ENCODE measurements around the gene MAP10. TPM values are rescaled to one million over a fixed set of nuclear protein-coding genes. Genes with fewer than 3 reads are reported as not detected.
"Not testable (repeated sequence)": the region's sequence is repeated elsewhere in the genome, so short reads cannot be mapped to it uniquely, and the experiment has no call there.

MAP10 gene
- total RNA-seq, 5 donors from 2014 or later (not counting 1 experiment from before 2014, with no cell fraction given) = 1.4 to 2.7 (median 1.5) TPM

DNA sequence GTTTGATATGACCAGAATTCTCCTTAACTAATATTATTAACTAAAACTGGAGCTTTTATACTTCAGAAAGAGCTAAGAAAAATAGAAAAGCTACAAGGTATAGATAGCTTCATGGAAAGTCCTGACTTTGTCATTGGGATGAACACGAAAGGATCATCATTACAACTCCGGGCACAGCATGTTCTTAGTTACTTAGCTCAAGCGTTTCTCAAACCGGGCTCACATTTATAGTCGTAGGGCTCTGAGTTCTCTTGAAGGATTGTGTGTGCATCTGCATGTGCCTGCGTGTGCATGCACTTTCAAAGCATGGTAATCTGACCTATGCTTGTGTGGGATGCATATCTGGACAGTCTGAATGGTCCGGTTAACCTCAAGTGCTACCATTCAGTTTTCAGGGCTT lies 20.4 kb upstream of the MAP10 start:
- WGBS (ENCODE audit: insufficient coverage) = 98% methylated on average over 7 of the region's 7 CpGs
- CTCF ChIA-PET = no interaction called here

DNA sequence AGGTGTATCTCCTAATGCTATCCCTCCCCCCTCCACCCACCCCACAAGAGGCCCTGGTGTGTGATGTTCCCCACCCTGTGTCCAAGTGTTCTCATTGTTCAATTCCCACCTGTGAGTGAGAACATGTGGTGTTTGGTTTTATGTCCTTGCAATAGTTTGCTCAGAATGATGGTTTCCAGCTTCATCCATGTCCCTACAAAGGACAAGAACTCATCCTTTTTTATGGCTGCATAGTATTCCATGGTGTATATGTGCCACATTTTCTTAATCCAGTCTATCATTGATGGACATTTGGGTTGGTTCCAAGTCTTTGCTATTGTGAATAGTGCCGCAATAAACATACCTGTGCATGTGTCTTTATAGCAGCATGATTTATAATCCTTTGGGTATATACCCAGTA lies 19.6 kb upstream of the MAP10 start:
- CTCF ChIA-PET; H3K9me3 ChIP-seq; ATAC-seq (replicated peaks in 1 of 4); H3K27ac ChIP-seq (ENCODE audit: low read length); H3K36me3 ChIP-seq (ENCODE audit: control insufficient read depth in 2 of 2, extremely low read depth in 1 of 2, insufficient read depth in 1 of 2, low read length in 1 of 2); DNase-seq; H3K27ac Mint-ChIP-seq; H3K9me3 Mint-ChIP-seq; H3K4me3 Mint-ChIP-seq; H3K4me3 ChIP-seq (ENCODE audit: control insufficient read depth in 1 of 2, extremely low read depth in 1 of 2, low read length in 1 of 2); POLR2A ChIA-PET; H3K36me3 Mint-ChIP-seq; H3K27me3 Mint-ChIP-seq; H3K27me3 ChIP-seq (replicated peaks in 1 of 2; ENCODE audit: control insufficient read depth in 2 of 2, extremely low read depth in 1 of 2, insufficient read depth in 2 of 2, low read length in 1 of 2): not testable (repeated sequence)
- H3K4me1 ChIP-seq (ENCODE audit: control insufficient read depth in 1 of 2, extremely low read depth in 1 of 2, insufficient read depth in 2 of 2, low read length in 2 of 2) = peaks cover 7 to 10% of the 10 kb centered on the region in 2 experiments
- no CpG with 5 or more reads among the region's 1 CpG for WGBS (ENCODE audit: insufficient coverage)
- H3K4me1 Mint-ChIP-seq = peaks cover 9 to 12% (median 9%) of the 10 kb centered on the region in 3 donors

More for the DNA sequence above, 20.4 kb upstream of the MAP10 start:
- no peak overlapping the region for H3K4me3 Mint-ChIP-seq
- no peaks in the 10 kb centered on the region for H3K36me3 ChIP-seq (ENCODE audit: control insufficient read depth in 2 of 2, extremely low read depth in 1 of 2, insufficient read depth in 1 of 2, low read length in 1 of 2)
- peaks cover 7 to 10% of the 10 kb centered on the region in 2 experiments for H3K4me1 ChIP-seq (ENCODE audit: control insufficient read depth in 1 of 2, extremely low read depth in 1 of 2, insufficient read depth in 2 of 2, low read length in 2 of 2)
- ATAC-seq (replicated peaks in 1 of 4) = no peak
- H3K4me1 Mint-ChIP-seq = peaks cover 9 to 12% (median 9%) of the 10 kb centered on the region in 3 donors
- H3K9me3 Mint-ChIP-seq = no peaks in the 10 kb centered on the region
- H3K27me3 Mint-ChIP-seq = peaks cover 3 to 4% of the 10 kb centered on the region in 2 donors
- H3K27ac Mint-ChIP-seq = no peak overlapping the region
- H3K36me3 Mint-ChIP-seq = no peaks in the 10 kb centered on the region
- no peaks in the 10 kb centered on the region for H3K27me3 ChIP-seq (replicated peaks in 1 of 2; ENCODE audit: control insufficient read depth in 2 of 2, extremely low read depth in 1 of 2, insufficient read depth in 2 of 2, low read length in 1 of 2)
- no peak overlapping the region for H3K27ac ChIP-seq (ENCODE audit: low read length)
- no peak overlapping the region for H3K4me3 ChIP-seq (ENCODE audit: control insufficient read depth in 1 of 2, extremely low read depth in 1 of 2, low read length in 1 of 2)
- DNase-seq = no peak
- POLR2A ChIA-PET = interaction anchor here in 1 of 2 donors (0.6 kb wide), 1 partner anchor 8 kb away, joined by 4 read pairs; no protein-coding TSS in a partner anchor
- no peaks in the 10 kb centered on the region for H3K9me3 ChIP-seq

DNA sequence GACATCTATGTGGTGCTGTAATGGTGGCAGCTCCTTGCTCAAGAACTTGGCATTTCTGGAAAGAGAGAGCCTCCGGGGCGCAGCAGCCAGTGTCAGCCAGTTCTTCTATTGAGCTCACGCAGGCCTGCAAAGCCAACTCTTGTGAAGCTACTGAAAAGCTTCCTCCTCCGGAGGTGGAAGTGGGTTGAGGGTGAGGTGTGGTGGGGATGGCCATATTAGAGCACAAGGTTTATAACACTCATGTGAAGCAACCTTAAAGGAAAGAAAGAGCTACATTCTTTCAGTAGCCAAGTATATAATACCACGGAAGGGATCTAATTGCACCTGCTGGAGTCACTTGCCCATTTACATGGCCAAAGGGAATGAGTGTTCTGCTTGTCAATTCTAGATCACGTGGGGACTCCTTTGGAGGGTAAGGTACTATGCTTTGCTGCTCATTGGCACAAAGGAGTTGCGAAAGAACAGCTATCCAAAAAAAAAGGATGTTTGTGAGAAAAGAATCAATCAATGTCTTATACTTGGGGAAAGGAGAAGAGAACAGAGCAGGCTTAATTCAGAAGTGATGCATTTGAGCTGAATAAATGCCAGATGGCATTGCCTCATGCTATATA lies 18.3 kb upstream of the MAP10 start:
- Mint-ChIP-seq H3K27me3 (peaks cover 3 to 4% of the 10 kb centered on the region in 2 donors), H3K4me3 (no peak overlapping the region), H3K9me3 (no peaks in the 10 kb centered on the region), H3K27ac (no peak overlapping the region), H3K4me1 (peaks cover 9 to 12% (median 9%) of the 10 kb centered on the region in 3 donors), H3K36me3 (no peaks in the 10 kb centered on the region)
- POLR2A ChIA-PET = interaction anchor here in 1 of 2 donors (0.6 kb wide), 1 partner anchor 119 kb away, joined by 6 read pairs; no protein-coding TSS in a partner anchor
- Histone ChIP-seq H3K27ac (ENCODE audit: low read length) (no peak overlapping the region), H3K9me3 (no peaks in the 10 kb centered on the region), H3K4me3 (ENCODE audit: control insufficient read depth in 1 of 2, extremely low read depth in 1 of 2, low read length in 1 of 2) (no peak overlapping the region), H3K27me3 (replicated peaks in 1 of 2; ENCODE audit: control insufficient read depth in 2 of 2, extremely low read depth in 1 of 2, insufficient read depth in 2 of 2, low read length in 1 of 2) (no peaks in the 10 kb centered on the region), H3K4me1 (ENCODE audit: control insufficient read depth in 1 of 2, extremely low read depth in 1 of 2, insufficient read depth in 2 of 2, low read length in 2 of 2) (peaks cover 7 to 10% of the 10 kb centered on the region in 2 experiments), H3K36me3 (ENCODE audit: control insufficient read depth in 2 of 2, extremely low read depth in 1 of 2, insufficient read depth in 1 of 2, low read length in 1 of 2) (no peaks in the 10 kb centered on the region)
- DNase-seq = peak in 10 of 35 experiments; percentile 5 to 48 (median 20)
- ATAC-seq (replicated peaks in 1 of 4) = peak in 2 of 4 experiments; percentile 71 to 81
- WGBS (ENCODE audit: insufficient coverage) = 0% methylated on average over 3 of the region's 7 CpGs
- CTCF ChIA-PET = no interaction called here

DNA sequence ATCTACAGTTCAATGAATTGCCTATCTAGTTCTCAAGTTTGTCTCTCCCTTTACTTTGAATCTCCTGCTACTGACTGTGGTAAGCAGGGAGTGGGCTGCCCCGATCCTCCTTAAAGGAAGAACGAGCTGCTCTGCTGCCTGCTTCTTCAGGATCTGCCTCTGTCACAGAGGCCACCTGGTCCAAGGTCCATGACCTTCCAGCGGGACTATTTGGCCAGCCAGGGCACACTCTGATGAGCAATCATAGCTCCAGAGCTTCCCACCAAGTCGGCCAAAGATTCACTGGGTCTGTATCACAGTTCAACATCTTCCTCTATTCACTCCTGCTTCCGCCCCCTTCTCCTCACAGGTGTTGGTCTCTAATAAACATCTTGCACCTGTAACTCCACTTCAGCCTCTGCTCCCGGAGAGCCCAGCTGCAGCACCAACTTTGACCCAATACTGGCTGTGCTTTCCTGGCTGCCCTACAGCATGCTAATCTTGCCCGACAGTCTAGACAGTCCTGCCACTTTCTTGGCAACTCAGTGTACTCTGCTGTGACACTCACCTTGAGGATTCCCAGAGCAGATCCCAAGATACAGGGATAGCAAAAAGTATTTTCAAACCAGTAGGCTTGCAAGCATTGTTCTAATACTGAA lies 16.9 kb upstream of the MAP10 start:
- DNase-seq = no peak
- no peak overlapping the region for H3K27ac Mint-ChIP-seq
- no peaks in the 10 kb centered on the region for H3K27me3 ChIP-seq (replicated peaks in 1 of 2; ENCODE audit: control insufficient read depth in 2 of 2, extremely low read depth in 1 of 2, insufficient read depth in 2 of 2, low read length in 1 of 2)
- ChIA-PET POLR2A (no interaction called here), CTCF (no interaction called here)
- H3K4me1 Mint-ChIP-seq = peaks cover 15 to 20% (median 15%) of the 10 kb centered on the region in 3 donors
- ATAC-seq (replicated peaks in 1 of 4) = no peak
- no peak overlapping the region for H3K4me3 Mint-ChIP-seq
- H3K36me3 ChIP-seq (ENCODE audit: control insufficient read depth in 2 of 2, extremely low read depth in 1 of 2, insufficient read depth in 1 of 2, low read length in 1 of 2) = no peaks in the 10 kb centered on the region
- no peaks in the 10 kb centered on the region for H3K36me3 Mint-ChIP-seq
- H3K4me3 ChIP-seq (ENCODE audit: control insufficient read depth in 1 of 2, extremely low read depth in 1 of 2, low read length in 1 of 2) = no peak overlapping the region
- WGBS (ENCODE audit: insufficient coverage) = 88% methylated on average over 7 of the region's 7 CpGs
- H3K4me1 ChIP-seq (ENCODE audit: control insufficient read depth in 1 of 2, extremely low read depth in 1 of 2, insufficient read depth in 2 of 2, low read length in 2 of 2) = peaks cover 7 to 12% of the 10 kb centered on the region in 2 experiments
- no peak overlapping the region for H3K27ac ChIP-seq (ENCODE audit: low read length)
- H3K27me3 Mint-ChIP-seq = peaks cover 3 to 4% of the 10 kb centered on the region in 2 donors
- H3K9me3 ChIP-seq = no peaks in the 10 kb centered on the region
- H3K9me3 Mint-ChIP-seq = no peaks in the 10 kb centered on the region

DNA sequence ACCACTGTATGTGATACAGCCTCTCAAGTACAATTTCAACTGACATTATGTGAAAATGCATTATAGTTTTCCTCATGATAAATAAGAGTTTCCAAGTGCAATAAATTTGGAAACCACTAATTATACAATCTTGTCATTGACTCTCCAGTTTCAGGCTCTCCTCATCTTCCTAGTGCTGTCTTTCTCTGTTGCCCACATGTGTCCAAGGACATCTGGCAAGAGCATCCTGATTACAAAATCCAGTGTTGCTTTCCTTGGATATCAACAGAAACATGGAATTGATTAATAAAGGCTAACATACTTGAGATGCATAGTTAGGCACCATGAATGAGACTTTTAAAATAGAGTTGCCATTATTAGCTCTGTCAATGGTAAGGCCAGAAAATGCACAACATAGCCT lies 15.6 kb upstream of the MAP10 start:
- no peak for DNase-seq
- ChIA-PET POLR2A (no interaction called here), CTCF (no interaction called here)
- H3K4me1 Mint-ChIP-seq = peaks cover 23 to 30% (median 23%) of the 10 kb centered on the region in 3 donors
- no peak overlapping the region for H3K27ac ChIP-seq (ENCODE audit: low read length)
- H3K9me3 Mint-ChIP-seq = no peaks in the 10 kb centered on the region
- H3K36me3 ChIP-seq (ENCODE audit: control insufficient read depth in 2 of 2, extremely low read depth in 1 of 2, insufficient read depth in 1 of 2, low read length in 1 of 2) = no peaks in the 10 kb centered on the region
- no peak overlapping the region for H3K27ac Mint-ChIP-seq
- no peak overlapping the region for H3K4me3 Mint-ChIP-seq
- no peak for ATAC-seq (replicated peaks in 1 of 4)
- H3K4me3 ChIP-seq (ENCODE audit: control insufficient read depth in 1 of 2, extremely low read depth in 1 of 2, low read length in 1 of 2) = no peak overlapping the region
- H3K27me3 ChIP-seq (replicated peaks in 1 of 2; ENCODE audit: control insufficient read depth in 2 of 2, extremely low read depth in 1 of 2, insufficient read depth in 2 of 2, low read length in 1 of 2) = no peaks in the 10 kb centered on the region
- peaks cover 3 to 4% of the 10 kb centered on the region in 2 donors for H3K27me3 Mint-ChIP-seq
- H3K4me1 ChIP-seq (ENCODE audit: control insufficient read depth in 1 of 2, extremely low read depth in 1 of 2, insufficient read depth in 2 of 2, low read length in 2 of 2) = peaks cover 13 to 21% of the 10 kb centered on the region in 2 experiments
- H3K9me3 ChIP-seq = no peaks in the 10 kb centered on the region
- no peaks in the 10 kb centered on the region for H3K36me3 Mint-ChIP-seq

DNA sequence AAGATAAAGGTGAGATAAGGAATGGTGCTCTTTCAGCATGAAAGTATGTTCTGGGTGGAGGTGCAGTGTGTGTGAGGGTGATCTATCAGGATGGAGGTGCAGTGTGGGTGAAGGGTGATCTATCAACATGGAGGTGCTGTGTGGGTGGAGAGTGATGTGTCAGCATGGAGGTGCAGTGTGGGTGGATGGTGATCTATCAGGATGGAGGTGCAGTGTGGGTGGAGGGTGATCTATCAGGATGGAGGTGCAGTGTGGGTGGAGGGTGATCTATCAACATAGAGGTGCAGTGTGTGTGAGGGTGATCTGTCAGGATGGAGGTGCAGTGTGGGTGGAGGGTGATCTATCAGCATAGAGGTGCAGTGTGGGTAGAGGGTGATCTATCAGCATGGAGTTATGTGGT lies 12.3 kb upstream of the MAP10 start:
- peaks cover 6 to 12% of the 10 kb centered on the region in 2 experiments for H3K4me1 ChIP-seq (ENCODE audit: control insufficient read depth in 1 of 2, extremely low read depth in 1 of 2, insufficient read depth in 2 of 2, low read length in 2 of 2)
- ChIA-PET CTCF (interaction anchor here in 1 of 2 donors (1.5 kb wide), 1 partner anchor 17 kb away, joined by 3 read pairs; no protein-coding TSS in a partner anchor), POLR2A (interaction anchor here in 1 of 2 donors (0.6 to 0.7 kb wide), 3 partner anchors 8 to 909 kb away, joined by 3 to 4 read pairs (median 3); no protein-coding TSS in a partner anchor)
- H3K27me3 ChIP-seq (replicated peaks in 1 of 2; ENCODE audit: control insufficient read depth in 2 of 2, extremely low read depth in 1 of 2, insufficient read depth in 2 of 2, low read length in 1 of 2) = peaks cover 0 to 2% of the 10 kb centered on the region in 2 experiments
- H3K9me3 Mint-ChIP-seq = no peaks in the 10 kb centered on the region
- H3K36me3 ChIP-seq (ENCODE audit: control insufficient read depth in 2 of 2, extremely low read depth in 1 of 2, insufficient read depth in 1 of 2, low read length in 1 of 2) = no peaks in the 10 kb centered on the region
- H3K27ac Mint-ChIP-seq = no peak overlapping the region
- H3K36me3 Mint-ChIP-seq = no peaks in the 10 kb centered on the region
- H3K4me1 Mint-ChIP-seq = peaks cover 13 to 25% (median 14%) of the 10 kb centered on the region in 3 donors
- H3K4me3 Mint-ChIP-seq = no peak overlapping the region
- H3K27me3 Mint-ChIP-seq = peaks cover 3 to 7% of the 10 kb centered on the region in 2 donors
- H3K9me3 ChIP-seq = no peaks in the 10 kb centered on the region
- H3K27ac ChIP-seq (ENCODE audit: low read length) = no peak overlapping the region
- no peak for DNase-seq
- no peak overlapping the region for H3K4me3 ChIP-seq (ENCODE audit: control insufficient read depth in 1 of 2, extremely low read depth in 1 of 2, low read length in 1 of 2)
- no peak for ATAC-seq (replicated peaks in 1 of 4)

All from T-cell (primary cell).